OCI-LY7 (cell line): ENCODE measurements around the gene USP24. TPM values are rescaled to one million over a fixed set of nuclear protein-coding genes. Genes with fewer than 3 reads are reported as not detected.

Experiments used
- BruUV-seq: library from RNA; stranded (reverse); fragments of 400-500 nt; replicated peaks from 2 replicates; lab custom pipeline; 2021; lab: Mats Ljungman, UMichigan
- CTCF ChIA-PET: fragments of 300-600 bp; sonication (Branson Sonifier 250); formaldehyde crosslinking; loops from one replicate; lab custom pipeline; 2022; ENCODE audit warnings: antibody characterized with exemption; ENCODE audit not compliant: unreplicated experiment; lab: Charles Lee
- POLR2A ChIA-PET: fragments of 300-600 bp; sonication (Branson Sonifier 250); formaldehyde crosslinking; loops from one replicate; lab custom pipeline; 2022; ENCODE audit warnings: antibody characterized with exemption; lab: Charles Lee
- DNase-seq: peaks from one replicate; pipeline ENCODE4 v3.0.0-alpha.2; 2015; ENCODE audit warnings: low spot score
- H2AFZ ChIP-seq: fragments of 200-600 bp; sonication (generic), shearing (Covaris generic); 2 replicates; pipeline ENCODE4 v1.6.1; 2014; ENCODE audit warnings: mild to moderate bottlenecking, antibody characterized with exemption, low read length, moderate library complexity
- H3K27ac ChIP-seq: fragments of 200-600 bp; sonication (generic); 2 replicates; pipeline ENCODE4 v1.5.1; 2014; ENCODE audit warnings: mixed run types, low read depth, mild to moderate bottlenecking, moderate library complexity, low read length, inconsistent platforms; ENCODE audit not compliant: poor library complexity, severe bottlenecking
- H3K36me3 ChIP-seq: fragments of 200-600 bp; sonication (generic); 2 replicates; pipeline ENCODE4 v1.6.1; 2014; ENCODE audit warnings: mild to moderate bottlenecking, antibody characterized with exemption, low read length, moderate library complexity, mixed read lengths; ENCODE audit not compliant: insufficient read depth
- H3K4me1 ChIP-seq: fragments of 200-600 bp; sonication (generic); 2 replicates; pipeline ENCODE4 v1.5.1; 2014; ENCODE audit warnings: mild to moderate bottlenecking, low read length; ENCODE audit not compliant: insufficient read depth, poor library complexity, severe bottlenecking
- H3K4me2 ChIP-seq: fragments of 200-600 bp; sonication (generic); 2 replicates; pipeline ENCODE4 v1.6.1; 2014; ENCODE audit warnings: mild to moderate bottlenecking, low read length
- H3K4me3 ChIP-seq: fragments of 200-600 bp; sonication (generic); 2 replicates; pipeline ENCODE4 v1.5.1; 2014; ENCODE audit warnings: mild to moderate bottlenecking, low read depth, low read length; ENCODE audit not compliant: poor library complexity, severe bottlenecking
- H3K79me2 ChIP-seq: fragments of 200-600 bp; sonication (generic); 2 replicates; pipeline ENCODE4 v1.6.1; 2016; ENCODE audit warnings: low read depth, mild to moderate bottlenecking, low read length, moderate library complexity, mixed read lengths; ENCODE audit not compliant: insufficient read depth
- H3K9me2 ChIP-seq: fragments of 200-600 bp; sonication (generic); 2 replicates; pipeline ENCODE4 v1.6.1; 2016; ENCODE audit warnings: mild to moderate bottlenecking, low read length, mixed read lengths; ENCODE audit not compliant: insufficient read depth
- H3K9me3 ChIP-seq: fragments of 200-600 bp; sonication (generic); 2 replicates; pipeline ENCODE4 v1.6.1; 2014; ENCODE audit warnings: mild to moderate bottlenecking, mixed run types, low read length, mixed read lengths
- H4K20me1 ChIP-seq: fragments of 200-600 bp; sonication (generic); 2 replicates; pipeline ENCODE4 v1.6.1; 2014; ENCODE audit warnings: mild to moderate bottlenecking, antibody characterized with exemption, low read length, moderate library complexity, mixed read lengths; ENCODE audit not compliant: insufficient read depth
- EZH2phosphoT487 ChIP-seq: fragments of 200-600 bp; sonication (generic); IDR thresholded peaks from 2 replicates; pipeline ENCODE4 v1.6.1; 2018; ENCODE audit warnings: low read depth, borderline replicate concordance, mild to moderate bottlenecking, mixed run types, antibody characterized with exemption, low read length, moderate library complexity, mixed read lengths
- intact Hi-C: fragments of 100-400 bp; cut with micrococcal nuclease; formaldehyde crosslinking; loops from one replicate; pipeline ENCODE4 v1.10.0; 2022; ENCODE audit not compliant: unreplicated experiment
- total RNA-seq, 2 experiments: library from RNA; depleted of rRNA in 1 of 2; stranded (reverse); fragments of >200 nt in 1 of 2; shearing (Covaris generic) in 1 of 2; gene quantifications; 2 replicates each; pipeline ENCODE4 v1.2.3, GENCODE V29; 2014 to 2022
- TF ChIP-seq, protein P1 (sequence below): fragments of 200-600 bp; sonication (generic); conservative IDR thresholded peaks from 2 replicates; pipeline ENCODE4 v1.5.1; 2014; ENCODE audit warnings: mild to moderate bottlenecking, antibody characterized with exemption, low read length, moderate library complexity, mixed read lengths

Gene USP24
- total RNA-seq, 2 experiments from 2014 or later, result 35.1 to 46.3 TPM

DNA sequence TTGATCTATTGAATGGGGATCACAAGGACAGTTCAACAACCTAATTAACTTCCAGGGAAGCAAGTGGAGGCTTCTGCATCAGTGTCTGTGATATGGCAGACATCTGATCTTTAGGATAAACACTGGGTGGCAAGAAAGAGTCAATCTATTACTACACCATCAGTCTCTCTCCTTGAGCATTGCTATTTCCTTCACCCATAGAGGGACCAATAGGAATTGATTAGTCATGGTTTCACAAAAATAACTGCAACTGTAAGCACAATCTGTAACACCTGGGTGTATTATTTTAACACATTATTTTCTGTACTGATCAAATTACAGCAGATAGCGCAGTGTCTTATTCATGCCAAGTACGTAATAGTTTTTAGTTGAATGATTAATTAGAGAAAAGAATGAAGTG, 50.3 kb downstream of the USP24 start:
- Histone ChIP-seq H3K4me3 (no peak overlapping the region), H3K27ac (no peak overlapping the region), H4K20me1 (no peaks in the 10 kb centered on the region), H3K79me2 (no peaks in the 10 kb centered on the region), H3K9me2 (no peaks in the 10 kb centered on the region), H3K9me3 (no peaks in the 10 kb centered on the region), H2AFZ (no peak overlapping the region), H3K36me3 (peaks cover 48% of the 10 kb centered on the region), H3K4me2 (no peak overlapping the region), H3K4me1 (no peaks in the 10 kb centered on the region)
- DNase-seq, result no peak
- POLR2A ChIA-PET, result no interaction called here
- no TSS peak for BruUV-seq
- CTCF ChIA-PET, result no interaction called here
- intact Hi-C loops, result no loop called here
- TF ChIP-seq, protein P1, sequence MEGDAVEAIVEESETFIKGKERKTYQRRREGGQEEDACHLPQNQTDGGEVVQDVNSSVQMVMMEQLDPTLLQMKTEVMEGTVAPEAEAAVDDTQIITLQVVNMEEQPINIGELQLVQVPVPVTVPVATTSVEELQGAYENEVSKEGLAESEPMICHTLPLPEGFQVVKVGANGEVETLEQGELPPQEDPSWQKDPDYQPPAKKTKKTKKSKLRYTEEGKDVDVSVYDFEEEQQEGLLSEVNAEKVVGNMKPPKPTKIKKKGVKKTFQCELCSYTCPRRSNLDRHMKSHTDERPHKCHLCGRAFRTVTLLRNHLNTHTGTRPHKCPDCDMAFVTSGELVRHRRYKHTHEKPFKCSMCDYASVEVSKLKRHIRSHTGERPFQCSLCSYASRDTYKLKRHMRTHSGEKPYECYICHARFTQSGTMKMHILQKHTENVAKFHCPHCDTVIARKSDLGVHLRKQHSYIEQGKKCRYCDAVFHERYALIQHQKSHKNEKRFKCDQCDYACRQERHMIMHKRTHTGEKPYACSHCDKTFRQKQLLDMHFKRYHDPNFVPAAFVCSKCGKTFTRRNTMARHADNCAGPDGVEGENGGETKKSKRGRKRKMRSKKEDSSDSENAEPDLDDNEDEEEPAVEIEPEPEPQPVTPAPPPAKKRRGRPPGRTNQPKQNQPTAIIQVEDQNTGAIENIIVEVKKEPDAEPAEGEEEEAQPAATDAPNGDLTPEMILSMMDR, result no peak
- no peak for TF ChIP-seq EZH2phosphoT487

DNA sequence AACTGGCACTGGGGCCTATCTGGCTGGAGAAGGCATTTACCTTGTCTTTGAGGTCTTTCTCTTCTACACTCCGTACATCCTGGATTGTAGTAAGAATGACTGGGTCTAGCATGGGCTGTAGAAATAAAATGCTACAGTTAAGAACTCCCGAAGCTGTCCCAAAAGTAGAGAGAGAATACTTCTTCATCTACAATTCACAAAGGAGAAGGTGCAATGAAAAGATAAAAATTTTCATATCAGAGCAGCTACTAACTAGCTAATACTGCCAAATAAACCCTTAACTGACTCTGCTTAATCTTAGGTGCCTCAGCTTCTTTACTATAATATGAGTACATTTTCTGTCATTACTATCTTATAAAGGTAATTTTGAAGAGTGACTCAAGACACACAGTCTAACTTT, 55.6 kb downstream of the USP24 start:
- H3K4me2 ChIP-seq, result no peak overlapping the region
- intact Hi-C loops, result no loop called here
- POLR2A ChIA-PET, result interaction anchor here (0.8 to 1.2 kb wide), 3 partner anchors 16 to 84 kb away, joined by 3 read pairs; no protein-coding TSS in a partner anchor

DNA sequence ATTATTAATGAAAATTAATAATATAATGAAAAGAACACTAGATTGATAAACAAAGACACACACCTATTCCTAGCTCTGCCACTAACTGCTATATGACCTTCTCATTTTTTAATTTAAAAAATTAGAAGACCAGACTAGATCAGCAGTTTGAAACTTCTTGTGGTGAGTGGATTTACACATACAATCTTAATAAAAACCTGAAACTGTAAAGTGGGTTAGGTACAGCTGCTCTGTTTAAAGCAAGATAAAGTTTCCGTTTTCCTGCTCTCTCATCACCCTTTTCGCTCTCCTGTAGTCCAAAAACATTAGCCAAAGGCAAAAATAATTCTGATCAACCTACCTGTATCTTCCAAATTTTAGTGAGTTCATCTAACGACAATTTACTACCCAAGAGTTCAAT, 58.6 kb downstream of the USP24 start:
- BruUV-seq, result no TSS peak
- TF ChIP-seq EZH2phosphoT487, result no peak
- TF ChIP-seq, protein P1, result no peak
- Histone ChIP-seq H3K4me2 (no peak overlapping the region), H2AFZ (no peak overlapping the region), H3K27ac (no peak overlapping the region), H3K79me2 (no peaks in the 10 kb centered on the region), H3K4me1 (no peaks in the 10 kb centered on the region), H3K9me2 (no peaks in the 10 kb centered on the region), H3K36me3 (peaks cover 74% of the 10 kb centered on the region), H3K4me3 (no peak overlapping the region), H3K9me3 (no peaks in the 10 kb centered on the region), H4K20me1 (no peaks in the 10 kb centered on the region)
- intact Hi-C loops, result no loop called here
- CTCF ChIA-PET, result no interaction called here
- POLR2A ChIA-PET, result no interaction called here
- DNase-seq, result no peak

More for the DNA sequence above, 55.6 kb downstream of the USP24 start:
- no TSS peak for BruUV-seq
- no peaks in the 10 kb centered on the region for H3K9me3 ChIP-seq
- no peak for TF ChIP-seq EZH2phosphoT487
- TF ChIP-seq, protein P1, result no peak
- H2AFZ ChIP-seq, result no peak overlapping the region
- no peak overlapping the region for H3K27ac ChIP-seq
- no peaks in the 10 kb centered on the region for H3K9me2 ChIP-seq
- CTCF ChIA-PET, result no interaction called here
- H4K20me1 ChIP-seq, result no peaks in the 10 kb centered on the region
- H3K79me2 ChIP-seq, result no peaks in the 10 kb centered on the region
- H3K4me3 ChIP-seq, result no peak overlapping the region
- DNase-seq, result no peak
- no peaks in the 10 kb centered on the region for H3K4me1 ChIP-seq
- peaks cover 65% of the 10 kb centered on the region for H3K36me3 ChIP-seq
